Activated CD8-positive, alpha-beta memory T cell treated with anti-CD3 and anti-CD28 coated beads, Interleukin-2, amount 50 U/mL, for 24 hours (primary cell): Measurements from ENCODE around the gene FGF5.
A peak's percentile ranks its signal among the peaks of the same experiment; 100 is the strongest.

Experiments
- DNase-seq: peaks from one replicate; pipeline ENCODE4 v3.0.0-alpha.2; 2020; ENCODE audit errors: extremely low read depth

Gene FGF5

GRCh38 chr4:80335554-80336358, 69.3 kb downstream of the FGF5 start, which contains the start of gene CFAP299:
TSS of gene CFAP299 (plus strand) at chr4:80335730.
- peak; percentile 29 for DNase-seq

- DNase-seq: no peak
Observed at GRCh38 chr4:80336582-80336981, 70.1 kb downstream of the FGF5 start.

- DNase-seq: no peak
Observed at GRCh38 chr4:80340036-80340435, 73.6 kb downstream of the FGF5 start.
